Muscle layer of duodenum (tissue), 2 donors: ENCODE measurements around the gene ABCB1.

Experiments used
- H3K27ac ChIP-seq: one replicate; pipeline ENCODE4 v1.7.0; 2013; ENCODE audit warnings: mild to moderate bottlenecking, low read length
- H3K27me3 ChIP-seq: one replicate; pipeline ENCODE4 v1.7.0; 2013; ENCODE audit warnings: low read depth, mild to moderate bottlenecking, control low read depth, low read length
- H3K36me3 ChIP-seq, 2 donors: one replicate each; pipeline ENCODE4 v1.7.0; 2013; ENCODE audit warnings: low read length in 2 of 2, control low read depth in 1 of 2, mild to moderate bottlenecking in 1 of 2; ENCODE audit not compliant: insufficient read depth in 2 of 2, control insufficient read depth in 1 of 2
- H3K4me1 ChIP-seq, 2 donors: one replicate each; pipeline ENCODE4 v1.7.0; 2013; ENCODE audit warnings: low read length in 2 of 2, mild to moderate bottlenecking in 2 of 2, control low read depth in 1 of 2, moderate library complexity in 1 of 2; ENCODE audit not compliant: insufficient read depth in 2 of 2, control insufficient read depth in 1 of 2
- H3K4me3 ChIP-seq, 2 donors: one replicate each; pipeline ENCODE4 v1.7.0; 2013; ENCODE audit warnings: low read length in 2 of 2, low read depth in 1 of 2, mild to moderate bottlenecking in 1 of 2
- H3K9me3 ChIP-seq, 2 donors: one replicate each; pipeline ENCODE4 v1.7.0; 2013; ENCODE audit warnings: low read length in 2 of 2, control low read depth in 1 of 2, mild to moderate bottlenecking in 1 of 2; ENCODE audit not compliant: control insufficient read depth in 1 of 2
- donor health status: healthy.

The ABCB1 gene

GRCh38 chr7:87511510-87511909, 89.2 kb downstream of the ABCB1 start:
- Histone ChIP-seq H3K4me1 (no peaks in the 10 kb centered on the region), H3K27ac (no peak overlapping the region), H3K4me3 (no peak overlapping the region)

GRCh38 chr7:87510411-87510875, 90.2 kb downstream of the ABCB1 start:
- H3K4me3 ChIP-seq: no peak overlapping the region
- H3K4me1 ChIP-seq: no peaks in the 10 kb centered on the region
- no peaks in the 10 kb centered on the region for H3K9me3 ChIP-seq
- H3K27me3 ChIP-seq: no peaks in the 10 kb centered on the region
- no peak overlapping the region for H3K27ac ChIP-seq
- no peaks in the 10 kb centered on the region for H3K36me3 ChIP-seq

More at GRCh38 chr7:87511510-87511909, 89.2 kb downstream of the ABCB1 start:
- H3K36me3 ChIP-seq: no peaks in the 10 kb centered on the region
- no peaks in the 10 kb centered on the region for H3K27me3 ChIP-seq
- H3K9me3 ChIP-seq: no peaks in the 10 kb centered on the region

- H3K4me3 ChIP-seq: no peak overlapping the region
- H3K27me3 ChIP-seq: no peaks in the 10 kb centered on the region
- H3K9me3 ChIP-seq: no peaks in the 10 kb centered on the region
- no peaks in the 10 kb centered on the region for H3K36me3 ChIP-seq
- H3K4me1 ChIP-seq: no peaks in the 10 kb centered on the region
- no peak overlapping the region for H3K27ac ChIP-seq
Observed at GRCh38 chr7:87507446-87507845, 93.2 kb downstream of the ABCB1 start.

GRCh38 chr7:87506246-87507180, 94.2 kb downstream of the ABCB1 start:
- Histone ChIP-seq H3K4me1 (no peaks in the 10 kb centered on the region), H3K4me3 (no peak overlapping the region), H3K36me3 (no peaks in the 10 kb centered on the region), H3K27me3 (no peaks in the 10 kb centered on the region), H3K27ac (no peak overlapping the region), H3K9me3 (no peaks in the 10 kb centered on the region)

- Histone ChIP-seq H3K27me3 (no peaks in the 10 kb centered on the region), H3K36me3 (no peaks in the 10 kb centered on the region), H3K4me1 (no peaks in the 10 kb centered on the region), H3K27ac (no peak overlapping the region), H3K9me3 (no peaks in the 10 kb centered on the region), H3K4me3 (no peak overlapping the region)
Observed at GRCh38 chr7:87505557-87506245, 95.0 kb downstream of the ABCB1 start.

- Histone ChIP-seq H3K36me3 (no peaks in the 10 kb centered on the region), H3K9me3 (no peaks in the 10 kb centered on the region), H3K4me1 (no peaks in the 10 kb centered on the region), H3K27me3 (no peaks in the 10 kb centered on the region), H3K27ac (no peak overlapping the region), H3K4me3 (no peak overlapping the region)
Observed at GRCh38 chr7:87505122-87505521, 95.6 kb downstream of the ABCB1 start.

- no peak overlapping the region for H3K4me3 ChIP-seq
- no peaks in the 10 kb centered on the region for H3K4me1 ChIP-seq
- H3K36me3 ChIP-seq: no peaks in the 10 kb centered on the region
- H3K27ac ChIP-seq: no peak overlapping the region
- H3K27me3 ChIP-seq: no peaks in the 10 kb centered on the region
- no peaks in the 10 kb centered on the region for H3K9me3 ChIP-seq
Observed at GRCh38 chr7:87499494-87499893, 101.2 kb downstream of the ABCB1 start.

GRCh38 chr7:87498893-87499292, 101.8 kb downstream of the ABCB1 start:
- H3K27ac ChIP-seq: no peak overlapping the region
- no peaks in the 10 kb centered on the region for H3K9me3 ChIP-seq
- no peaks in the 10 kb centered on the region for H3K4me1 ChIP-seq
- no peaks in the 10 kb centered on the region for H3K27me3 ChIP-seq
- no peak overlapping the region for H3K4me3 ChIP-seq
- H3K36me3 ChIP-seq: no peaks in the 10 kb centered on the region

GRCh38 chr7:87497482-87497881, 103.2 kb downstream of the ABCB1 start:
- H3K36me3 ChIP-seq: no peaks in the 10 kb centered on the region
- no peak overlapping the region for H3K27ac ChIP-seq
- no peak overlapping the region for H3K4me3 ChIP-seq
- H3K27me3 ChIP-seq: no peaks in the 10 kb centered on the region
- H3K9me3 ChIP-seq: no peaks in the 10 kb centered on the region
- H3K4me1 ChIP-seq: no peaks in the 10 kb centered on the region

- Histone ChIP-seq H3K36me3 (no peaks in the 10 kb centered on the region), H3K27ac (no peak overlapping the region), H3K27me3 (no peaks in the 10 kb centered on the region), H3K4me1 (no peaks in the 10 kb centered on the region), H3K4me3 (no peak overlapping the region), H3K9me3 (peaks cover 0 to 4% of the 10 kb centered on the region in 2 donors)
Observed at GRCh38 chr7:87495366-87495765, 105.3 kb downstream of the ABCB1 start.

- Histone ChIP-seq H3K36me3 (no peaks in the 10 kb centered on the region), H3K27ac (no peak overlapping the region), H3K4me1 (no peaks in the 10 kb centered on the region), H3K4me3 (no peak overlapping the region), H3K27me3 (no peaks in the 10 kb centered on the region), H3K9me3 (peaks cover 0 to 4% of the 10 kb centered on the region in 2 donors)
Observed at GRCh38 chr7:87494454-87494853, 106.2 kb downstream of the ABCB1 start.
